Skeletal muscle cell (primary cell): ENCODE measurements around the gene COL19A1.

Source experiments
- DNase-seq: peaks from one replicate; pipeline ENCODE4 v3.0.0-alpha.2; 2010; ENCODE audit warnings: low read depth
- H3K4me3 ChIP-seq: 2 replicates; pipeline ENCODE4 v1.5.1; 2011; ENCODE audit warnings: low read depth, mild to moderate bottlenecking, control low read depth, low read length, moderate library complexity

The COL19A1 gene

DNA sequence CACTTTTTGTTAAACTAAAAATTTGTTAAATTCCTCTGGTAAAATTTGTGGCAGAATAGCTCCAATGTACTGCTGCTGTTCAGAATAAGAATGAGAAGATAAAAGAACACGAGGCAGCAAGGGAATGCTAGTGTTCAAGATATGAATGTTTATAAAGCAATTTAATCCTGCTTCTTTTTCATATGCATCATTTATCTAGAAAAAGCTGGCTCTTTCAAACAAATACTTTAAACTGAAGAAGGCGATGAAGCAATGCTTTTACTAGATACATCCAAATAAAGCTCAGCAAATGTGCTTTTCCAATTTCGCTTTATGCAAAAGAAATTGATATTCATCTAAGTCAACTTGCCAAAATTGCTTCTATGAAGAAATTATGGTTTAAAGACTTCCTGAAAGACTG is 370.0 kb downstream of the COL19A1 start:
- no peak for DNase-seq
- H3K4me3 ChIP-seq, result no peak overlapping the region

- H3K4me3 ChIP-seq, result no peak overlapping the region
- no peak for DNase-seq
These were observed 374.7 kb downstream of the COL19A1 start for GRCh38 chr6:70241031-70241430.

DNA sequence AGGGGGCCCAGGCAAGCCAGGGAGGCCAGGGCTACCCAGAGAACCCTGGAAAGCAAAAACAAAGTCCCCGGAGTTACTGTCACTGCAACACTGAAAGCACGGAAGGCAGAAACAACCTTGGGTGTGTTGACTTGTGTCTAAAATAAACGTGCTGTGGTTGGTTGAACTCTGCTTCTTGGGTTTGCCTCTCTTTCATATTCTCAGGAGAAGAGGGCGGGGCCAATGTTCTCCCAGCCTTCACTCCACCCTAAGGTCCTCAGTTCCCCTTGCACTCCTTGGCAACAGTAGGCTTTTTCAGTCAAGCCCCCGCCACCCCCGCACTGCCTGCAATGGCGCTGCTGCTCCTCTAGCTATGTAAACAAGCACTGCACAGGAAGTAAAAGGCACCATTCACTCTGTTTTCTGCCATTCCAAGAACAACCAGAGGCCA is 375.6 kb downstream of the COL19A1 start:
- DNase-seq, result no peak
- no peak overlapping the region for H3K4me3 ChIP-seq

GRCh38 chr6:70246118-70246517 is 379.8 kb downstream of the COL19A1 start:
- no peak overlapping the region for H3K4me3 ChIP-seq
- no peak for DNase-seq

- DNase-seq, result no peak
- H3K4me3 ChIP-seq, result no peak overlapping the region
These were observed 386.2 kb downstream of the COL19A1 start for GRCh38 chr6:70252604-70253003.

DNA sequence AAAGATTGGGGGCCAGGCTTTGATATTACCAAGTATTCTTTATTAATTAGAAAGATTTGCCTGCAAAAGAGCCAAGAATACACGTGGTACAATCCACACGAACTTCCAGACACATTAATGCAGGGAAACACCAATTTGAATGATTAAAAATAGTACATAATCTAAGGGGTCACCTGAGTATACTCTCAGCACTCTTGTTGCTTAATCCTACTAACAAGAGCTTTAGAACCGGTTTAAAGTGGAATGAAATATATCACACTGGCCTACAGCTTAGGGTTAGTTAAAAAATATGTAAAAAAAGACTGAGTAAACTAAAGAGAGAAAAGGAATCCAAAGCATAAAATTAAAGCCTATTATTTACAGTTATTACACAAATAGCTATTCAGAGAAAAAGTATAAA is 387.6 kb downstream of the COL19A1 start:
- DNase-seq, result no peak
- H3K4me3 ChIP-seq, result no peak overlapping the region

- no peak overlapping the region for H3K4me3 ChIP-seq
- DNase-seq, result no peak
These were observed 388.4 kb downstream of the COL19A1 start for GRCh38 chr6:70254784-70255183.

- H3K4me3 ChIP-seq, result no peak overlapping the region
- DNase-seq, result no peak
These were observed 391.5 kb downstream of the COL19A1 start for GRCh38 chr6:70257768-70258273.

- DNase-seq, result no peak
- H3K4me3 ChIP-seq, result no peak overlapping the region
These were observed 392.1 kb downstream of the COL19A1 start for GRCh38 chr6:70258483-70258882.
